K562 (cell line): ENCODE data around the gene LRRC8E. TPM values are rescaled to one million over a fixed set of nuclear protein-coding genes. Genes with fewer than 3 reads are reported as not detected.
A peak's percentile ranks its signal among the peaks of the same experiment; 100 is the strongest.

Source experiments
- ATF7 ChIP-seq: fragments of 450-650 bp; IDR thresholded peaks from 2 replicates; pipeline ENCODE4 v1.7.1; 2014; ENCODE audit warnings: mild to moderate bottlenecking, moderate library complexity
- CBX1 ChIP-seq: sonication (generic); IDR thresholded peaks from 2 replicates; pipeline ENCODE4 v1.6.1; 2016; ENCODE audit warnings: antibody characterized with exemption, low read depth, mild to moderate bottlenecking
- ELF4 ChIP-seq: fragments of 450-650 bp; formaldehyde crosslinking; IDR thresholded peaks from 2 replicates; pipeline ENCODE4 v1.4.0; 2022; ENCODE audit warnings: missing genetic modification characterization
- FOXJ2 ChIP-seq: fragments of 200-800 bp; sonication (Bioruptor generic); IDR thresholded peaks from 2 replicates; pipeline ENCODE4 v1.6.1; 2016; ENCODE audit warnings: missing genetic modification characterization, missing compliant biosample characterization
- KDM2B ChIP-seq: fragments of 250-450 bp; sonication (Bioruptor Pico); IDR thresholded peaks from 2 replicates; pipeline ENCODE4 v1.8.0; 2021; ENCODE audit warnings: mild to moderate bottlenecking, moderate library complexity
- LARP7 ChIP-seq: fragments of 450-650 bp; IDR thresholded peaks from 2 replicates; pipeline ENCODE4 v1.6.1; 2016
- NFYB ChIP-seq: IDR thresholded peaks from 2 replicates; pipeline ENCODE4 v1.6.1; 2011; ENCODE audit warnings: mild to moderate bottlenecking, moderate library complexity; ENCODE audit not compliant: insufficient read length; ENCODE audit errors: extremely low read depth
- NONO ChIP-seq, 2 experiments: fragments of 200-400 bp in 1 of 2; fragments of 450-650 bp in 1 of 2; formaldehyde crosslinking in 1 of 2; IDR thresholded peaks; 2 replicates each; pipeline ENCODE4 v1.6.1; 2017; ENCODE audit warnings: low read depth in 2 of 2, mild to moderate bottlenecking in 2 of 2, moderate library complexity in 2 of 2, low read length in 1 of 2
- NR4A1 ChIP-seq, 2 experiments: fragments of 250-450 bp in 1 of 2; fragments of 450-650 bp in 1 of 2; sonication (Bioruptor Pico) in 1 of 2; IDR thresholded peaks; 2 replicates each; pipeline versions ENCODE4 v1.4.0 to v1.6.1; 2016 to 2020; ENCODE audit warnings: mild to moderate bottlenecking in 2 of 2, missing compliant biosample characterization in 1 of 2, missing genetic modification characterization in 1 of 2, moderate library complexity in 1 of 2
- PCBP2 ChIP-seq: fragments of 200-400 bp; formaldehyde crosslinking; IDR thresholded peaks from 2 replicates; pipeline ENCODE4 v1.6.1; 2018; ENCODE audit warnings: low read length, low read depth, mild to moderate bottlenecking, moderate library complexity; ENCODE audit not compliant: poor library complexity, severe bottlenecking
- POU5F1 ChIP-seq: fragments of 150-350 bp; IDR thresholded peaks from 2 replicates; pipeline ENCODE4 v1.6.1; 2014; ENCODE audit warnings: borderline replicate concordance, low read length, low read depth, mild to moderate bottlenecking; ENCODE audit not compliant: partially characterized antibody
- SMAD2 ChIP-seq: fragments of 150-350 bp; IDR thresholded peaks from 2 replicates; pipeline ENCODE4 v1.6.1; 2014; ENCODE audit warnings: low read depth, mild to moderate bottlenecking, low read length
- SNRNP70 ChIP-seq: fragments of 200-400 bp; formaldehyde crosslinking; optimal IDR thresholded peaks from 2 replicates; pipeline ENCODE3; 2017; ENCODE audit warnings: low read depth, low read length
- SOX6 ChIP-seq: fragments of 450-650 bp; IDR thresholded peaks from 2 replicates; pipeline ENCODE4 v1.6.1; 2014; ENCODE audit warnings: mild to moderate bottlenecking
- ZC3H4 ChIP-seq: sonication (generic); formaldehyde crosslinking; IDR thresholded peaks from 2 replicates; pipeline ENCODE4 v1.9.0; 2021; ENCODE audit warnings: missing genetic modification reagents, borderline replicate concordance
- ZNF134 ChIP-seq: fragments of 250-450 bp; sonication (Bioruptor Pico); conservative IDR thresholded peaks from 2 replicates; pipeline ENCODE4 v1.4.0; 2020
- ZNF239 ChIP-seq: fragments of 250-450 bp; sonication (Bioruptor Pico); IDR thresholded peaks from 2 replicates; pipeline ENCODE4 v1.4.0; 2020; ENCODE audit warnings: mild to moderate bottlenecking
- ZNF354B ChIP-seq: fragments of 250-450 bp; sonication (Bioruptor Pico); IDR thresholded peaks from 2 replicates; pipeline ENCODE4 v1.4.0; 2020
- ZNF830 ChIP-seq: fragments of 250-450 bp; sonication (Bioruptor Pico); IDR thresholded peaks from 2 replicates; pipeline ENCODE4 v1.5.0; 2021; ENCODE audit warnings: mild to moderate bottlenecking
- polyA plus RNA-seq, 8 experiments: library from polyadenylated mRNA; depleted of rRNA in 4 of 8; stranded (reverse) in 5 of 8; unstranded in 3 of 8; fragments of >200 nt; fragmentation: Nextera tagmentation in 2 of 8; fragmentation: Illumina TruSeq in 1 of 8; extraction: Ambion mirVana in 2 of 8; extraction: Trizol in 1 of 8; gene quantifications; 2 replicates each; pipeline versions ENCODE4 v1.2.1 to v1.2.3, GENCODE V29; 2011 to 2014; ENCODE audit warnings: inconsistent platforms in 1 of 8, missing spikeins in 1 of 8
- total RNA-seq, 7 experiments: library from RNA; depleted of rRNA in 6 of 7; stranded (reverse); fragments of >200 nt in 6 of 7; fragmentation: Illumina TruSeq in 2 of 7; extraction: Trizol in 2 of 7; gene quantifications; 2 replicates each; pipeline versions ENCODE4 v1.2.1 to v1.2.3, GENCODE V29; 2011 to 2021; ENCODE audit warnings: low replicate concordance in 1 of 7
- TF ChIP-seq, protein P1 (sequence below): fragments of 450-650 bp; IDR thresholded peaks from one replicate; pipeline ENCODE4 v1.6.1; 2018; ENCODE audit warnings: mild to moderate bottlenecking, moderate library complexity; ENCODE audit not compliant: partially characterized antibody
- TF ChIP-seq, protein P2 (sequence below): fragments of 450-650 bp; IDR thresholded peaks from 2 replicates; pipeline ENCODE4 v1.6.1; 2018; ENCODE audit warnings: mild to moderate bottlenecking, low read depth; ENCODE audit not compliant: partially characterized antibody
- TF ChIP-seq, protein P3 (sequence below): sonication (generic); formaldehyde crosslinking; IDR thresholded peaks from 2 replicates; pipeline ENCODE4 v1.8.0; 2022; ENCODE audit warnings: mild to moderate bottlenecking, low read depth, missing genetic modification reagents
- TF ChIP-seq, protein P4 (sequence below): sonication (generic); formaldehyde crosslinking; IDR thresholded peaks from 2 replicates; pipeline ENCODE4 v1.4.0; 2020; ENCODE audit warnings: mild to moderate bottlenecking, missing genetic modification reagents

The LRRC8E gene
- total and polyA plus RNA-seq, 9 of the 15 experiments (the other 6 are each of a cell fraction or from before 2014, with no cell fraction given) = 0.08 to 5.7 (median 3.5) TPM; not detected in 1

DNA sequence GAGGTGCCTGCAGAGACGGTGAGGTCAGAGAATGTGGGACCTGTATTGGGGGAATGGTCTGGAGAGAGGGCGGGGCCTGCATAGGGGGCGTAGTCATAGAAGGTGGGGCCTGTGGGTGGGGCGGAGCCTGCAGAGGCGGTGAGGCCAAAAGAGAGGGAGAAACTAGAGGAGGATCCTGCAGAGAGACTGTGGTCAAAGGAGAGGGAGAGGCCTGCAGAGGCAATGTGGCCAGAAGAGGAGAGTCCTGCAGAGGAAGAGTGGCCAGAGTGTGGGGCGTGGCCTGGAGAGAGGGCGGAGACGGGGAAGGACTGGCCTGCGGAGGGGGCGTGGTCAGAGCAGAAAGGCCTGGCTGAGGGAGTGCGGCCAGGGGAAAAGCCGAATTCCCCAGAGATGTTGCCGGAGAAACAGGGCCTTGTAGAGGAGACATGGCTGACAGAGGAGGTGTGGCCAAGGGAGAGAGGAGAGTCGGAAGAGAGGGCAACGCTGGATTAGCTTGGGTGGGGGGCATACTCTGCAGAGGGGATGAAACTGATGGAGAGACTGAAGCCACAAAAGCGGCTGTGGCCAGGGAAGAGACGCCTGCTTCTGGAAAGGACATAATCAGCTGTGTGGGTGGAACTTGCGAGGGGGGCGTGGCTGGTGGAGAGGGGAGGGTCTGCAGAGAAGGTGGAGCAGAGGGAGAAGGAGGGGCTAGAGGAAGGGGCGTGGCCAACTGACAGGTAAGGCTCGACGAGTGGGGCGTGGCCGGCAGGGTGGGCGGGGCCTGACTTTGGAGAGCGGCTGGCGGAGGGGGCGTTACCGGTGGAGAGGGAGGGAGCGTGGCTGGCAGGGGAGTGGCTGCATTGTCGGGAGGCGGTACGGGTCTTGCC lies 16.6 kb upstream of the LRRC8E start (continued):
- TF ChIP-seq ZNF354B (no peak), PCBP2 (no peak), ATF7 (0 out of 2 replicates have a peak, but pooled peaks have one; percentile 39), ZNF830 (CRISPR knock-in tag) (no peak), KDM2B (CRISPR knock-in tag) (no peak), NONO (IDR thresholded peaks at IDR 0.05; ENCODE audit: low read depth in 2 of 2, low read length in 1 of 2) (no peak), NFYB (no peak), SMAD2 (no peak), ELF4 (CRISPR knock-in tag) (no peak), SOX6 (no peak), NR4A1 (CRISPR knock-in tag; IDR thresholded peaks at IDR 0.05) (peak; percentile 42; the same call in 1 of the 2 replicates), NR4A1 (tag; IDR thresholded peaks at IDR 0.05) (no peak), ZNF239 (CRISPR knock-in tag) (no peak), LARP7 (no peak), CBX1 (no peak), ZC3H4 (CRISPR knock-in tag) (no peak), SNRNP70 (no peak), FOXJ2 (tag) (no peak), ZNF134 (no peak), POU5F1 (no peak)
- TF ChIP-seq, protein P1, sequence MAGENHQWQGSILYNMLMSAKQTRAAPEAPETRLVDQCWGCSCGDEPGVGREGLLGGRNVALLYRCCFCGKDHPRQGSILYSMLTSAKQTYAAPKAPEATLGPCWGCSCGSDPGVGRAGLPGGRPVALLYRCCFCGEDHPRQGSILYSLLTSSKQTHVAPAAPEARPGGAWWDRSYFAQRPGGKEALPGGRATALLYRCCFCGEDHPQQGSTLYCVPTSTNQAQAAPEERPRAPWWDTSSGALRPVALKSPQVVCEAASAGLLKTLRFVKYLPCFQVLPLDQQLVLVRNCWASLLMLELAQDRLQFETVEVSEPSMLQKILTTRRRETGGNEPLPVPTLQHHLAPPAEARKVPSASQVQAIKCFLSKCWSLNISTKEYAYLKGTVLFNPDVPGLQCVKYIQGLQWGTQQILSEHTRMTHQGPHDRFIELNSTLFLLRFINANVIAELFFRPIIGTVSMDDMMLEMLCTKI = no peak
- TF ChIP-seq, protein P2, sequence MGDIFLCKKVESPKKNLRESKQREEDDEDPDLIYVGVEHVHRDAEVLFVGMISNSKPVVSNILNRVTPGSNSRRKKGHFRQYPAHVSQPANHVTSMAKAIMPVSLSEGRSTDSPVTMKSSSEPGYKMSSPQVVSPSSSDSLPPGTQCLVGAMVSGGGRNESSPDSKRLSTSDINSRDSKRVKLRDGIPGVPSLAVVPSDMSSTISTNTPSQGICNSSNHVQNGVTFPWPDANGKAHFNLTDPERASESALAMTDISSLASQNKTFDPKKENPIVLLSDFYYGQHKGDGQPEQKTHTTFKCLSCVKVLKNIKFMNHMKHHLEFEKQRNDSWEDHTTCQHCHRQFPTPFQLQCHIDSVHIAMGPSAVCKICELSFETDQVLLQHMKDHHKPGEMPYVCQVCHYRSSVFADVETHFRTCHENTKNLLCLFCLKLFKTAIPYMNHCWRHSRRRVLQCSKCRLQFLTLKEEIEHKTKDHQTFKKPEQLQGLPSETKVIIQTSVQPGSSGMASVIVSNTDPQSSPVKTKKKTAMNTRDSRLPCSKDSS = no peak
- TF ChIP-seq, protein P3, sequence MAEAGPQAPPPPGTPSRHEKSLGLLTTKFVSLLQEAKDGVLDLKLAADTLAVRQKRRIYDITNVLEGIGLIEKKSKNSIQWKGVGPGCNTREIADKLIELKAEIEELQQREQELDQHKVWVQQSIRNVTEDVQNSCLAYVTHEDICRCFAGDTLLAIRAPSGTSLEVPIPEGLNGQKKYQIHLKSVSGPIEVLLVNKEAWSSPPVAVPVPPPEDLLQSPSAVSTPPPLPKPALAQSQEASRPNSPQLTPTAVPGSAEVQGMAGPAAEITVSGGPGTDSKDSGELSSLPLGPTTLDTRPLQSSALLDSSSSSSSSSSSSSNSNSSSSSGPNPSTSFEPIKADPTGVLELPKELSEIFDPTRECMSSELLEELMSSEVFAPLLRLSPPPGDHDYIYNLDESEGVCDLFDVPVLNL = no peak
- TF ChIP-seq, protein P4, sequence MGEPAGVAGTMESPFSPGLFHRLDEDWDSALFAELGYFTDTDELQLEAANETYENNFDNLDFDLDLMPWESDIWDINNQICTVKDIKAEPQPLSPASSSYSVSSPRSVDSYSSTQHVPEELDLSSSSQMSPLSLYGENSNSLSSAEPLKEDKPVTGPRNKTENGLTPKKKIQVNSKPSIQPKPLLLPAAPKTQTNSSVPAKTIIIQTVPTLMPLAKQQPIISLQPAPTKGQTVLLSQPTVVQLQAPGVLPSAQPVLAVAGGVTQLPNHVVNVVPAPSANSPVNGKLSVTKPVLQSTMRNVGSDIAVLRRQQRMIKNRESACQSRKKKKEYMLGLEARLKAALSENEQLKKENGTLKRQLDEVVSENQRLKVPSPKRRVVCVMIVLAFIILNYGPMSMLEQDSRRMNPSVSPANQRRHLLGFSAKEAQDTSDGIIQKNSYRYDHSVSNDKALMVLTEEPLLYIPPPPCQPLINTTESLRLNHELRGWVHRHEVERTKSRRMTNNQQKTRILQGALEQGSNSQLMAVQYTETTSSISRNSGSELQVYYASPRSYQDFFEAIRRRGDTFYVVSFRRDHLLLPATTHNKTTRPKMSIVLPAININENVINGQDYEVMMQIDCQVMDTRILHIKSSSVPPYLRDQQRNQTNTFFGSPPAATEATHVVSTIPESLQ = no peak
